ENCODE results near the gene SRR.

- TF ChIP-seq CTCF (conservative IDR thresholded peaks at IDR 0.05) (no peak), EZH2 (IDR thresholded peaks at IDR 0.05; ENCODE audit: low read depth) (no peak)
Observed at GRCh38 chr17:2292100-2292499, 11.7 kb upstream of the SRR start.
